Measurements from ENCODE around the gene PEX14.

DNA sequence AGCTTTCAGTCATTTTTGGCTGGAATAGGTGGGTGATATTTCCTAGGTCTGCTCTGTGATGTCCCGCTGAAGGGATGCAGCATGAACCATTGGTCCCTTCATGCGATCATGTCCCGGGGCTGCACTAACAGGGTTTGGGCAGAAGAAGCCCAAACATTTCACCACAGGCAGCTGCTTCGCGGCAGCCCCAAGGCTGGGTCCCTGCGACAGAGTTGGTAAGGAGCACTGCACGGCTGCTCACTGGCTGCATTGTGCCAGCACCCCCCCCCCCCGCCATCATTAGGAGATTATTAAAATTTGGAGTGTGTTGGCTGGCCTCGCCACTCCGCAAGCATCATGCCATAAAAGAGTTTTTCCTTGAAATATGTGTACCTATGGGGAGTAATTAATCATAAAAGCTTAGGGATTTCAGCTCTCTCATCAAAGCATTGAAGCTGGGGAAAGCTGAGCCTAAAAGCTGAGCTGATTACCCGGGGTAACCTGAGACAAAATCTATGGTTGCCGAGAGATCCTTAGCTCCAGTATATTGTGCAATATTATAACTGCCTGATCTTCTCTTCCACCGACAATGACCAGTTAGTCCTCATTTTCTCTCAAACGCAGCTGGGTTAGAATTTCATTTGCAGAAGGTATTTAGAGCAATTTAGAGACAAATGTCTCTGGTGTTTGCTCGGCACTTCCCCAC lies 62.5 kb downstream of the PEX14 start:
- TF ChIP-seq NEUROD1 (IDR thresholded peaks at IDR 0.05; ENCODE audit: borderline replicate concordance, low read depth, low read length, partially characterized antibody) (no peak), TBP (optimal IDR thresholded peaks at IDR 0.05; ENCODE audit: low read depth, low read length) (no peak)
- TF ChIP-seq, protein P1, sequence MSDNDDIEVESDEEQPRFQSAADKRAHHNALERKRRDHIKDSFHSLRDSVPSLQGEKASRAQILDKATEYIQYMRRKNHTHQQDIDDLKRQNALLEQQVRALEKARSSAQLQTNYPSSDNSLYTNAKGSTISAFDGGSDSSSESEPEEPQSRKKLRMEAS (CRISPR knock-in tag; IDR thresholded peaks at IDR 0.05): no peak
- TF ChIP-seq, protein P2, sequence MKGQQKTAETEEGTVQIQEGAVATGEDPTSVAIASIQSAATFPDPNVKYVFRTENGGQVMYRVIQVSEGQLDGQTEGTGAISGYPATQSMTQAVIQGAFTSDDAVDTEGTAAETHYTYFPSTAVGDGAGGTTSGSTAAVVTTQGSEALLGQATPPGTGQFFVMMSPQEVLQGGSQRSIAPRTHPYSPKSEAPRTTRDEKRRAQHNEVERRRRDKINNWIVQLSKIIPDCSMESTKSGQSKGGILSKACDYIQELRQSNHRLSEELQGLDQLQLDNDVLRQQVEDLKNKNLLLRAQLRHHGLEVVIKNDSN (CRISPR knock-in tag; IDR thresholded peaks at IDR 0.05): no peak
